GM21367 (cell line): ENCODE data around the gene PCDHB5.
"Not testable (repeated sequence)": the region's sequence is repeated elsewhere in the genome, so short reads cannot be mapped to it uniquely, and the experiment has no call there.

ENCODE experiments used
- ATAC-seq: cut with Tn5 transposase; IDR thresholded peaks from one replicate; pipeline ENCODE4 v1.9.1; 2021; ENCODE audit not compliant: unreplicated experiment

The PCDHB5 gene

DNA sequence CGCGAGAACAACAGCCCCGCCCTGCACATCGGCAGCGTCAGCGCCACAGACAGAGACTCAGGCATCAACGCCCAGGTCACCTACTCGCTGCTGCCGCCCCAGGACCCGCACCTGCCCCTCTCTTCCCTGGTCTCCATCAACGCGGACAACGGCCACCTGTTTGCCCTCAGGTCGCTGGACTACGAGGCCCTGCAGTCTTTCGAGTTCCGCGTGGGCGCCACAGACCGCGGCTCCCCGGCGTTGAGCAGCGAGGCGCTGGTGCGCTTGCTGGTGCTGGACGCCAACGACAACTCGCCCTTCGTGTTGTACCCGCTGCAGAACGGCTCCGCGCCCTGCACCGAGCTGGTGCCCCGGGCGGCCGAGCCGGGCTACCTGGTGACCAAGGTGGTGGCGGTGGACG lies 16.6 kb downstream of the PCDHB5 start:
- not testable (repeated sequence) for ATAC-seq

DNA sequence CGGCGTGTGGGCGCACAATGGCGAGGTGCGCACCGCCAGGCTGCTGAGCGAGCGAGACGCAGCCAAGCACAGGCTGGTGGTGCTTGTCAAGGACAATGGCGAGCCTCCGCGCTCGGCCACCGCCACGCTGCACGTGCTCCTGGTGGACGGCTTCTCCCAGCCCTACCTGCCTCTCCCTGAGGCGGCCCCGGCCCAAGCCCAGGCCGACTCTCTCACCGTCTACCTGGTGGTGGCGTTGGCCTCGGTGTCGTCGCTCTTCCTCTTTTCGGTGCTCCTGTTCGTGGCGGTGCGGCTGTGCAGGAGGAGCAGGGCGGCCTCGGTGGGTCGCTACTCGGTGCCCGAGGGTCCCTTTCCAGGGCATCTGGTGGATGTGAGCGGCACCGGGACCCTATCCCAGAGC lies 17.1 kb downstream of the PCDHB5 start:
- not testable (repeated sequence) for ATAC-seq

DNA sequence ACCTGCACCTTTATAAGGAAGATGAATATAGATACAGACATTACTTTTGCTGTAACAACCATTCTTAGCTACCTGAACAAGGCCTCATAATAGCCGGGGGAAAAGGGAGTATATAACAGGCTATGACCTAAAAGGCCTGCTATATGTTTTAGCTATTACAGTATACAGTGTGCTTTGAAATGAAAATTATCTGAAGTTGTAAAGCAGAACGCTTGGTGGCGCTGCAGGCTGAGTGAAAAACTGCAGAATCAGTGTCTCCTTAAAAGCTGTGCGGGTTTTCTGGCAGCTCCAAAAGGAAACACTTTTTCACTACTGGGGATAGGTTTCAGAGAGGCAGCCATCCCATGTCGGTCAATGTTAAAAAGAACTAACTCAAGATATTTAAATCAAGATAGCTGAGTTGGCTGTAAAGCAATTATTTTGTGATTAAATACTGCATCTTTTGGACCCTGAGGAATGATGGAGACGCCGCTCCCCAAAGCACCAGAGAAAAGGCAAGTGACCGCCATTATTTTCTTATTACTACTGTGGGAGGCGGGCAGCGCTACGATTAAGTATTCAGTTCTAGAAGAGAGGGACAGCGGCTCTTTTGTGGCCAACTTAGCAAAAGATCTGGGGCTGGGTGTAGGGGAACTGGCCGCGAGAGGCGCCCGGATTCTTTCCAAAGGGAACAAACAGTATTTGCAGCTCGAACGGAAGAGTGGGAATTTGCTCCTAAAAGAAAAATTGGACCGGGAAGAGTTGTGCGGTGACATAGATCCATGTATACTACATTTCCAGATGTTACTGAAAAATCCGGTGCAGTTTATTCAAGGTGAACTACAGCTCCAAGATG lies 20.8 kb downstream of the PCDHB5 start:
- ATAC-seq = no peak

DNA sequence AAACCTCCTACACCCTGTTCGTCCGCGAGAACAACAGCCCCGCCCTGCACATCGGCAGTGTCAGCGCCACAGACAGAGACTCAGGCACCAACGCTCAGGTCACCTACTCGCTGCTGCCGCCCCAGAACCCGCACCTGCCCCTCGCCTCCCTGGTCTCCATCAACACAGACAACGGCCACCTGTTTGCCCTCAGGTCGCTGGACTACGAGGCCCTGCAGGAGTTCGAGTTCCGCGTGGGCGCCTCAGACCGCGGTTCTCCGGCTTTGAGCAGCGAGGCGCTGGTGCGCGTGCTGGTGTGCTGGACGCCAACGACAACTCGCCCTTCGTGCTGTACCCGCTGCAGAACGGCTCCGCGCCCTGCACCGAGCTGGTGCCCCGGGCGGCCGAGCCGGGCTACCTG lies 22.4 kb downstream of the PCDHB5 start:
- not testable (repeated sequence) for ATAC-seq

DNA sequence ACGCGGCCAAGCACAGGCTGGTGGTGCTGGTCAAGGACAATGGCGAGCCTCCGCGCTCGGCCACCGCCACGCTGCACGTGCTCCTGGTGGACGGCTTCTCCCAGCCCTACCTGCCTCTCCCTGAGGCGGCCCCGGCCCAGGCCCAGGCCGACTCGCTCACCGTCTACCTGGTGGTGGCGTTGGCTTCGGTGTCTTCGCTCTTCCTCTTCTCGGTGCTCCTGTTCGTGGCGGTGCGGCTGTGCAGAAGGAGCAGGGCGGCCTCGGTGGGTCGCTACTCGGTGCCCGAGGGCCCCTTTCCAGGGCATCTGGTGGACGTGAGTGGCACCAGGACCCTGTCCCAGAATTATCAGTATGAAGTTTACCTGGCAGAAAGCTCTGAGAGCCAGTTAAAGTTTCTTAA lies 22.9 kb downstream of the PCDHB5 start:
- ATAC-seq = not testable (repeated sequence)

DNA sequence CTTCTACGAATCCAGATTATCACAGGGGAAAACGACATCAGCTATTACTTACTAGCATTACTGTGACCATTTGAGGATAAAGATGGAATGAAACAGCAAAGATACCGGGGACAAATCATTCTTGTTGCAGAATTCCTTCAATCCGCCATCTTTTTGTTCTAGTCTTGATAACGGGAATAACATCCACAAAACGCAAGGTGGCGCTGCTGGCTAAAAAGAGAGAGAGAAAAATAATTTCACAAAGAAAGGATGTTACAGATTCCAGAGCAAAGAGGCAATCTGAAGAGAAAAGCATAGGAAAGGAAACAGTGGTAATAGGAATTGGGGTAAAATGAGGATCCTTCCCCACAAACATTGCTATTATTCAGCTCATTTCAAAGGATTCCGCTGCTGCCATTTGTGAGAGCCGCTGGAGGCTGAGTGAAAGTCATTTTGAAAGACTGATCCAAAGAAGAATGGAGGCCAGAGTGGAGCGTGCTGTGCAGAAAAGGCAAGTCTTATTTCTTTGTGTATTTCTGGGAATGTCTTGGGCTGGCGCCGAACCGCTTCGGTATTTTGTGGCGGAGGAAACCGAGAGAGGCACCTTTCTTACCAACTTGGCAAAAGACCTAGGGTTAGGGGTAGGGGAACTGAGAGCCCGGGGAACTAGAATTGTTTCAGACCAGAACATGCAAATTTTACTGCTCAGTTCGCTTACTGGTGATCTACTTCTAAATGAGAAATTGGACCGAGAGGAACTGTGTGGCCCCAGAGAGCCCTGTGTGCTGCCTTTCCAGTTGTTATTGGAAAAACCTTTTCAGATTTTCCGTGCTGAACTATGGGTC lies 37.6 kb downstream of the PCDHB5 start, which contains the start of gene PCDHB7:
Gene PCDHB7, plus strand, starts transcription at position 264 of the 824 bp plus-strand sequence. Its CDS starts 192 bp downstream, at position 456.
- no peak for ATAC-seq

DNA sequence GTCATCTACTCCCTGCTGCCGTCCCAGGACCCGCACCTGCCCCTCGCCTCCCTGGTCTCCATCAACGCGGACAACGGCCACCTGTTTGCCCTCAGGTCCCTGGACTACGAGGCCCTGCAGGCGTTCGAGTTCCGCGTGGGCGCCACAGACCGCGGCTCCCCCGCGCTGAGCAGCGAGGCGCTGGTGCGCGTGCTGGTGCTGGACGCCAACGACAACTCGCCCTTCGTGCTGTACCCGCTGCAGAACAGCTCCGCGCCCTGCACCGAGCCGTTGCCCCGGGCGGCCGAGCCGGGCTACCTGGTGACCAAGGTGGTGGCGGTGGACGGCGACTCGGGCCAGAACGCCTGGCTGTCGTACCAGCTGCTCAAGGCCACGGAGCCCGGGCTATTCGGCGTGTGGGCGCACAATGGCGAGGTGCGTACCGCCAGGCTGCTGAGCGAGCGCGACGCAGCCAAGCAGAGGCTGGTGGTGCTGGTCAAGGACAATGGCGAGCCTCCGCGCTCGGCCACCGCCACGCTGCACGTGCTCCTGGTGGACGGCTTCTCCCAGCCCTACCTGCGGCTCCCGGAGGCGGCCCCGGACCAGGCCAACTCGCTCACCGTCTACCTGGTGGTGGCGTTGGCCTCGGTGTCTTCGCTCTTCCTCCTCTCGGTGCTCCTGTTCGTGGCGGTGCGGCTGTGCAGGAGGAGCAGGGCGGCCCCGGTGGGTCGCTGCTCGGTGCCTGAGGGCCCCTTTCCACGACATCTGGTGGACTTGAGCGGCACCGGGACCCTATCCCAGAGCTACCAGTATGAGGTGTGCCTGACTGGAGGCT lies 39.5 kb downstream of the PCDHB5 start:
- ATAC-seq = not testable (repeated sequence)

DNA sequence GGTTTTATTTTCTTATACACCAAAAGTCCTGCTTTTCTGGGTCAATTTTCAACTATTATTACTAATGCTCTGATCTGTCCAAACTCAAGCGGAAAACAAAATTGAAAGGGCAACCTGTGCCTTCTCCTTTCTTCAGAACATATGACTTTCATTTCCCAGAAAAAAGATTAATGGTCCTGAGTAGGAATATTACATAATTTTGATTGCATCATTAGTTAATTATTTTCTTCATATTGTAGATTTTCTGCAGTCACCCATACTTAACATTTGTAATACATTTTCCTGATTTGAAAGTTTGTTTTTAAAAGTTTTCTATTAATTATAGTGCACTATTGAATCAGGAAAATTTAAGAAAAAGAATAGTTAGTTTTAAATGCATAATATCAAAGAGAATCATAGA lies 40.9 kb downstream of the PCDHB5 start:
- no peak for ATAC-seq

DNA sequence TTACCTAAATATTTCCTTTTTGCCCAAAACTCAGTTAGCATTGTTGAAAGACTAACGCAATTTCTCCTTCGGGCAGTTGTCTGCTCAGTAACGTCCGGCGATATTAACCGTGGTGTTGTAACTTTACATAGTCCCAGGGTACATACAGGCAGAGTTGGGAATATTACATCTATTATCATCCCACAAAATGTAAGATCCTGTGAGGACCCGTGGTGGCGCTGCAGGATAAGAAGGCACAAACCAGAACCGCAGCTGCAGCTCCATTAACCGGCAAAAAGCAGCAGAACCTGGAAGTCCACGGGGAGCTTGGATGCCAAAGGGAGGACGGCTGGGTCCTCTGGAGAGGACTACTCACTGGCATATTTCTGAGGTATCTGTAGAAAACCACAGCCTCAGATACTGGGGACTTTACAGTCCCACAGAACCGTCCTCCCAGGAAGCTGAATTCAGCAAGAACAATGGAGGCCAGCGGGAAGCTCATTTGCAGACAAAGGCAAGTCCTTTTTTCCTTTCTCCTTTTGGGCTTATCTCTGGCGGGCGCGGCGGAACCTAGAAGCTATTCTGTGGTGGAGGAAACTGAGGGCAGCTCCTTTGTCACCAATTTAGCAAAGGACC lies 42.7 kb downstream of the PCDHB5 start, which contains the start of gene PCDHB8:
Gene PCDHB8, plus strand, starts transcription at position 214 of the 615 bp plus-strand sequence. Its CDS starts 245 bp downstream, at position 459.
- not testable (repeated sequence) for ATAC-seq

DNA sequence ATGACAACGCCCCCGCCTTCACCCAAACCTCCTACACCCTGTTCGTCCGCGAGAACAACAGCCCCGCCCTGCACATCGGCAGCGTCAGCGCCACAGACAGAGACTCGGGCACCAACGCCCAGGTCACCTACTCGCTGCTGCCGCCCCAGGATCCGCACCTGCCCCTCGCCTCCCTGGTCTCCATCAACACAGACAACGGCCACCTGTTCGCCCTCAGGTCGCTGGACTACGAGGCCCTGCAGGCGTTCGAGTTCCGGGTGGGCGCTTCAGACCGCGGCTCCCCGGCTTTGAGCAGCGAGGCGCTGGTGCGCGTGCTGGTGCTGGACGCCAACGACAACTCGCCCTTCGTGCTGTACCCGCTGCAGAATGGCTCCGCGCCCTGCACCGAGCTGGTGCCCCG lies 44.4 kb downstream of the PCDHB5 start:
- ATAC-seq = not testable (repeated sequence)

DNA sequence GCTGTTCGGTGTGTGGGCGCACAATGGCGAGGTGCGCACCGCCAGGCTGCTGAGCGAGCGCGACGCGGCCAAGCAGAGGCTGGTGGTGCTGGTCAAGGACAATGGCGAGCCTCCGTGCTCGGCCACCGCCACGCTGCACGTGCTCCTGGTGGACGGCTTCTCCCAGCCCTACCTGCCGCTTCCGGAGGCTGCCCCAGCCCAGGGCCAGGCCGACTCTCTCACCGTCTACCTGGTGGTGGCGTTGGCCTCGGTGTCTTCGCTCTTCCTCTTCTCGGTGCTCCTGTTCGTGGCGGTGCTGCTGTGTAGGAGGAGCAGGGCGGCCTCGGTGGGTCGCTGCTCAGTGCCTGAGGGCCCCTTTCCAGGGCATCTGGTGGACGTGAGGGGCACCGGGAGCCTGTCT lies 44.9 kb downstream of the PCDHB5 start:
- not testable (repeated sequence) for ATAC-seq

DNA sequence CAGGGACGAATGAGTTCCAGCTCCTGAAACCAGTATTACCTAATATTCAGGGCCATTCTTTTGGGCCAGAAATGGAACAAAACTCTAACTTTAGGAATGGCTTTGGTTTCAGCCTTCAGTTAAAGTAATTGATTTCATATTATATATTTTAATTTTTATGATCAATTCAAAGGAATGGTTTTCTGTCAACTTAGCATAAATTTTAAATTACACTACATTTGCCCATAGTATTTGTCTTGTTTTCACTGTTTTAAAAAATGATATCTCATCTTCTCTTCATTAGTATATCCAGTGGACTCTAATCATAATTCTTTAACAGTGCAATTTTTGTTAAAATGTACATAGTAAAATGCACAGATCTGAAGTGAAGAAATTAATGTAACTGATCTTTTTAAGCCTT lies 45.3 kb downstream of the PCDHB5 start:
- no peak for ATAC-seq

DNA sequence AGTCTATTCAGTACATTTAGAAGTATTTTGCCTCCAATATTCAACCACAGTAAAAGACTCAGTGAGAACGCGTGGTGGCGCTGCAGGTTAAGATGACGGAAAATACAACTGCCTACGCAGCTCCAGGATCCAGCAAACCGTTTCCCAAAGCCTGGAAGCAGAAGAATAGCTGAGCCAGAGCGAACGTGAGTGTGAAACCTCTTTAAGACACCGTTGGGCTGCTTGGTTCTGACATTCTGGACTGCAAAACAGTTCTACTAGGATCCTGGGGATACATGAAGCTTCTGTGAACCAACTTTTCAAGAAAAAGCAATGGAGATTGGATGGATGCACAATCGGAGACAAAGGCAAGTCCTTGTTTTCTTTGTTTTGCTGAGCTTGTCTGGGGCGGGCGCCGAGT lies 47.2 kb downstream of the PCDHB5 start, which contains the start of gene PCDHB16:
Gene PCDHB16, plus strand, starts transcription at position 140 of the 400 bp plus-strand sequence. Its CDS starts 173 bp downstream, at position 313.
- ATAC-seq = no peak

DNA sequence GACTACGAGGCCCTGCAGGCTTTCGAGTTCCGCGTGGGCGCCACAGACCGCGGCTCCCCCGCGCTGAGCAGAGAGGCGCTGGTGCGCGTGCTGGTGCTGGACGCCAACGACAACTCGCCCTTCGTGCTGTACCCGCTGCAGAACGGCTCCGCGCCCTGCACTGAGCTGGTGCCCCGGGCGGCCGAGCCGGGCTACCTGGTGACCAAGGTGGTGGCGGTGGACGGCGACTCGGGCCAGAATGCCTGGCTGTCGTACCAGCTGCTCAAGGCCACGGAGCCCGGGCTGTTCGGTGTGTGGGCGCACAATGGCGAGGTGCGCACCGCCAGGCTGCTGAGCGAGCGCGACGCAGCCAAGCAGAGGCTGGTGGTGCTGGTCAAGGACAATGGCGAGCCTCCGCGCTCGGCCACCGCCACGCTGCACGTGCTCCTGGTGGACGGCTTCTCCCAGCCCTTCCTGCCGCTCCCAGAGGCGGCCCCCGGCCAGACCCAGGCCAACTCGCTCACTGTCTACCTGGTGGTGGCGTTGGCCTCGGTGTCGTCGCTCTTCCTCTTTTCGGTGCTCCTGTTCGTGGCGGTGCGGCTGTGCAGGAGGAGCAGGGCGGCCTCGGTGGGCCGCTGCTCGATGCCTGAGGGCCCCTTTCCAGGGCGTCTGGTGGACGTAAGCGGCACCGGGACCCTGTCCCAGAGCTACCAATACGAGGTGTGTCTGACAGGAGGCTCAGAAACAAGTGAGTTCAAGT lies 49.3 kb downstream of the PCDHB5 start:
- not testable (repeated sequence) for ATAC-seq

DNA sequence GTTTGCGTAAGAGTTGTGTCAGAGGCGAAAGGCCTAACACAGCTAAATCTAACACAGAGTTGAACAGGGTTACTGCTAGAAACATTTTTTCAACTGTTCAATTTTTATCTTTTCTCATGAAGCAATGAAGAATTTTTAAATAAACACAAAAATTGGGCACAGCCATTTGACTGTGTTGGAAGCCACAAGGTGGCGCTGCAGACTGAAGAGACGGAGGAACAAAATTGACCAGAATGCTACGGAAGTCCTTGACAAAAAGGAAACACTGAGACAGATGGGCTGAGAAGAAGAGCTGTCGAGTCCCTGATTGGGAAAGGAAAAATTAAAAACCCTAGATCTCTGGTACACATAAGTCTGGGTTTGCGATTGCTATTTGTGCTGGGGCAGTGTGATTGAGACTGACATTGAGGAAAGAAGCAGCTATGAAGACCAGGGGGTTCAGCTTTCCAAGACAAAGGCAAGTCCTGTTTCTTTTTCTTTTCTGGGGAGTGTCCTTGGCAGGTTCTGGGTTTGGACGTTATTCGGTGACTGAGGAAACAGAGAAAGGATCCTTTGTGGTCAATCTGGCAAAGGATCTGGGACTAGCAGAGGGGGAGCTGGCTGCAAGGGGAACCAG lies 52.0 kb downstream of the PCDHB5 start, which contains the start of gene PCDHB9:
Gene PCDHB9, plus strand, starts transcription at position 265 of the 616 bp plus-strand sequence. Its CDS starts 158 bp downstream, at position 423.
- ATAC-seq = no peak
